ENCODE data around the gene ZNF555. TPM values are rescaled to one million over a fixed set of nuclear protein-coding genes. Genes with fewer than 3 reads are reported as not detected.

ZNF555 gene
- total RNA-seq, 2 experiments from 2014 or later = 2.3 to 2.4 TPM

- CTCF ChIA-PET = no interaction called here
Observed at GRCh38 chr19:2865334-2866100, 24.2 kb downstream of the ZNF555 start.

GRCh38 chr19:2866495-2867024 lies 25.3 kb downstream of the ZNF555 start:
- Histone ChIP-seq H3K36me3 (ENCODE audit: insufficient read depth, low read length) (no peaks in the 10 kb centered on the region), H3K9me3 (ENCODE audit: control insufficient read depth in 1 of 2, insufficient read depth in 1 of 2, low read length in 2 of 2) (peaks cover 0 to 14% of the 10 kb centered on the region in 2 experiments), H3K27ac (ENCODE audit: low read depth in 1 of 2, low read length in 2 of 2) (no peak overlapping the region), H3K4me3 (ENCODE audit: low read length) (no peak overlapping the region), H3K27me3 (ENCODE audit: control insufficient read depth in 1 of 2, insufficient read depth in 2 of 2, low read length in 2 of 2) (peaks cover 0 to 3% of the 10 kb centered on the region in 2 experiments), H3K4me1 (ENCODE audit: insufficient read depth, low read length) (no peaks in the 10 kb centered on the region)
- H3K27me3 Mint-ChIP-seq = peaks cover 10% of the 10 kb centered on the region
- POLR2A ChIA-PET = interaction anchor here (1.3 kb wide), 1 partner anchor 25 kb away, joined by 3 read pairs; the partner anchor contains the start of gene ZNF555
- TF ChIP-seq CTCF (IDR thresholded peaks at IDR 0.05) = no peak
- CTCF ChIA-PET = no interaction called here
- H3K9me3 Mint-ChIP-seq = no peaks in the 10 kb centered on the region
- peaks cover 7% of the 10 kb centered on the region for H3K4me1 Mint-ChIP-seq (ENCODE audit: low read depth)
- H3K36me3 Mint-ChIP-seq (ENCODE audit: low read depth) = no peaks in the 10 kb centered on the region
- no peak overlapping the region for H3K27ac Mint-ChIP-seq
- H3K4me3 Mint-ChIP-seq = no peak overlapping the region
- intact Hi-C loops (cut with DNase I, micrococcal nuclease) = no loop called here
- no peak for DNase-seq
- ATAC-seq (ENCODE audit: poor library complexity) = no peak

More at GRCh38 chr19:2865334-2866100, 24.2 kb downstream of the ZNF555 start:
- Histone ChIP-seq H3K36me3 (ENCODE audit: insufficient read depth, low read length) (no peaks in the 10 kb centered on the region), H3K27ac (ENCODE audit: low read depth in 1 of 2, low read length in 2 of 2) (no peak overlapping the region), H3K4me3 (ENCODE audit: low read length) (no peak overlapping the region), H3K4me1 (ENCODE audit: insufficient read depth, low read length) (no peaks in the 10 kb centered on the region), H3K9me3 (ENCODE audit: control insufficient read depth in 1 of 2, insufficient read depth in 1 of 2, low read length in 2 of 2) (peaks cover 0 to 11% of the 10 kb centered on the region in 2 experiments), H3K27me3 (ENCODE audit: control insufficient read depth in 1 of 2, insufficient read depth in 2 of 2, low read length in 2 of 2) (peaks cover 0 to 3% of the 10 kb centered on the region in 2 experiments)
- DNase-seq (no peak), ATAC-seq (ENCODE audit: poor library complexity) (no peak)
- intact Hi-C loops (cut with DNase I, micrococcal nuclease) = no loop called here
- TF ChIP-seq CTCF (IDR thresholded peaks at IDR 0.05) = no peak
- no peaks in the 10 kb centered on the region for H3K9me3 Mint-ChIP-seq
- H3K4me1 Mint-ChIP-seq (ENCODE audit: low read depth) = peaks cover 7% of the 10 kb centered on the region
- H3K27me3 Mint-ChIP-seq = peaks cover 10% of the 10 kb centered on the region
- POLR2A ChIA-PET = interaction anchor here (1.2 kb wide), 1 partner anchor 24 kb away, joined by 3 read pairs; the partner anchor contains the start of gene ZNF555
- no peak overlapping the region for H3K4me3 Mint-ChIP-seq
- H3K27ac Mint-ChIP-seq = no peak overlapping the region
- H3K36me3 Mint-ChIP-seq (ENCODE audit: low read depth) = no peaks in the 10 kb centered on the region

GRCh38 chr19:2867025-2867991 lies 26.0 kb downstream of the ZNF555 start, which contains the start of gene ZNF556:
Gene ZNF556, plus strand, starts transcription at chr19:2867335. Its CDS starts 87 bp downstream, at chr19:2867422.
- Mint-ChIP-seq H3K4me1 (ENCODE audit: low read depth) (peaks cover 7% of the 10 kb centered on the region), H3K9me3 (no peaks in the 10 kb centered on the region), H3K36me3 (ENCODE audit: low read depth) (no peaks in the 10 kb centered on the region), H3K4me3 (no peak within 1 kb of the TSS), H3K27me3 (peaks cover 10% of the 10 kb centered on the region), H3K27ac (no peak within 1 kb of the TSS)
- no peak within 1 kb of the TSS for H3K4me3 ChIP-seq (ENCODE audit: low read length)
- no peak for TF ChIP-seq CTCF (IDR thresholded peaks at IDR 0.05)
- ChIA-PET CTCF (no interaction called here), POLR2A (interaction anchor here (1.3 kb wide), 1 partner anchor 26 kb away, joined by 3 read pairs; the partner anchor contains the start of gene ZNF555)
- H3K36me3 ChIP-seq (ENCODE audit: insufficient read depth, low read length) = no peaks in the 10 kb centered on the region
- DNase-seq = no peak
- intact Hi-C loops (cut with DNase I, micrococcal nuclease) = no loop called here
- peaks cover 0 to 3% of the 10 kb centered on the region in 2 experiments for H3K27me3 ChIP-seq (ENCODE audit: control insufficient read depth in 1 of 2, insufficient read depth in 2 of 2, low read length in 2 of 2)
- peaks cover 2% of the 10 kb centered on the region for H3K4me1 ChIP-seq (ENCODE audit: insufficient read depth, low read length)
- peaks cover 0 to 19% of the 10 kb centered on the region in 2 experiments for H3K9me3 ChIP-seq (ENCODE audit: control insufficient read depth in 1 of 2, insufficient read depth in 1 of 2, low read length in 2 of 2)
- ATAC-seq (ENCODE audit: poor library complexity) = no peak
- H3K27ac ChIP-seq (ENCODE audit: low read depth in 1 of 2, low read length in 2 of 2) = no peak within 1 kb of the TSS
